SK-N-SH treated with all-trans-retinoic acid at 6 μM for 48 hours (cell line): ENCODE data around the gene RALGPS1.

ENCODE experiments used
- GLIS3 ChIP-seq: fragments of 250-450 bp; sonication (Bioruptor Pico); IDR thresholded peaks from 2 replicates; pipeline ENCODE4 v1.5.0; 2020; ENCODE audit warnings: mild to moderate bottlenecking, moderate library complexity
- OSR1 ChIP-seq: fragments of 250-450 bp; sonication (Bioruptor Pico); IDR thresholded peaks from 2 replicates; pipeline ENCODE4 v1.8.0; 2022; ENCODE audit warnings: moderate library complexity, mild to moderate bottlenecking, inconsistent platforms
- PATZ1 ChIP-seq: fragments of 250-450 bp; sonication (Bioruptor Pico); IDR thresholded peaks from 2 replicates; pipeline ENCODE4 v1.8.0; 2020; ENCODE audit warnings: mild to moderate bottlenecking, moderate library complexity, borderline replicate concordance
- POU6F1 ChIP-seq: fragments of 250-450 bp; sonication (Bioruptor Pico); IDR thresholded peaks from 2 replicates; pipeline ENCODE4 v1.8.0; 2021; ENCODE audit warnings: low read depth, mild to moderate bottlenecking, moderate library complexity, borderline replicate concordance
- TCF4 ChIP-seq: fragments of 250-450 bp; sonication (Bioruptor Pico); IDR thresholded peaks from 2 replicates; pipeline ENCODE4 v1.8.0; 2021; ENCODE audit warnings: mild to moderate bottlenecking, moderate library complexity, borderline replicate concordance
- TSHZ2 ChIP-seq: fragments of 250-450 bp; sonication (Bioruptor Pico); IDR thresholded peaks from 2 replicates; pipeline ENCODE4 v1.5.0; 2020; ENCODE audit warnings: mild to moderate bottlenecking, moderate library complexity
- ZFP30 ChIP-seq: fragments of 450-650 bp; formaldehyde crosslinking; IDR thresholded peaks from 2 replicates; pipeline ENCODE4 v1.5.0; 2022; ENCODE audit warnings: mild to moderate bottlenecking, moderate library complexity

- TF ChIP-seq PATZ1 (CRISPR knock-in tag) (no peak), OSR1 (CRISPR knock-in tag) (no peak), POU6F1 (CRISPR knock-in tag) (no peak), ZFP30 (CRISPR knock-in tag) (no peak), TCF4 (CRISPR knock-in tag) (no peak), TSHZ2 (CRISPR knock-in tag) (no peak), GLIS3 (CRISPR knock-in tag) (no peak)
These were observed 42.1 kb upstream of the RALGPS1 start for GRCh38 chr9:126872516-126872915.
